ENCODE data around the gene SUMO3.

The SUMO3 gene

DNA sequence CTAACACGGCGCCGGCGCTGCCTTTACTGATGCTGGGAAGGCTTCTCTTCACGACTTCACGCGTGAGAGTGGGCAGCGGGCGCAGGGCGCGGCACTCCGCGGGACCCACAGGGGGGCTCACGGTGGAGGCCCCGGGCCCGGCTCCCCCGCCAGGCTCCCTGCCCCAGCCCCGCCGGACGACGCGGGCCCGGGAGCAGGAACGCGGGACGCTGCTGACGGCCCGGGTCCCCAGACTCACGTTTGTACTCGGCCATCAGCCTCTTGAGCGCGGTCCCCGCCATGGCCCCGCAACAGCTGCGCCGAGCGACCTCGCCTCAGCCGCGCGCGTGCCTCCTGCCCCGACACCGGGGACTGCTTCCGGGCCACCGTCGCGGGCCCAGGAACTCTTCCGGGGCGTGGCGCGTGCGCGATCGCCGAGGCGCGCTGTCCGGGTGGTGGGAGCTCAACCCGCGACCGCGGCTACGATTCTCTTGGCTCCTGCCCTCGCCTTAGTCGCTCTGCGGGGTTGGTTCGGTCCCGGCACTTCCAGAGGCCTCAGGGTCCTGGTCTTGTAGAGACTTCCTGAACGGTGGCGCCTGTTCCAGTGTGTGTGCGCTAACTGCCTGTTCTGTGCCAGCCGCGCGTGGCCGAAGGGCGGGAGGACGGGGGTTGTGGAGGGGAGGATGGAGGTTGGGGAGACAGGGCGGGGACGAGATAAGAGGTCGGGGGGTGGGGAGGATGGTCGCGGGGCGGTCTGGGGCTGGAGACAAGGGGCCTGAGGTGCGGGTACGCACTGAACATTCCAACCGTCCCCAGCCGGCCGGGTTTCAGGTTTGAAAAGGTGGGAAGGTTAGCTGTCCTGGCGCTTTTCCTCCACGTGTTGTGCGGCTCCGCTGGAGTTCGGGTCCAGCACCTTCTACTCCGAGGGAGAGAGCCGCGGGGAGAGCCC is 16.1 kb downstream of the SUMO3 start, which contains the start of gene UBE2G2:
TSS of gene UBE2G2 (minus strand) at position 353 of the 928 bp plus-strand sequence. CDS start at position 281, 72 bp downstream.
- peak; percentile 74 to 82 (median 78) for DNase-seq

- no peak for DNase-seq
These were observed 16.8 kb downstream of the SUMO3 start for GRCh38 chr21:44800971-44801467.

- no peak for DNase-seq
These were observed 17.8 kb downstream of the SUMO3 start for GRCh38 chr21:44800103-44800502.

DNA sequence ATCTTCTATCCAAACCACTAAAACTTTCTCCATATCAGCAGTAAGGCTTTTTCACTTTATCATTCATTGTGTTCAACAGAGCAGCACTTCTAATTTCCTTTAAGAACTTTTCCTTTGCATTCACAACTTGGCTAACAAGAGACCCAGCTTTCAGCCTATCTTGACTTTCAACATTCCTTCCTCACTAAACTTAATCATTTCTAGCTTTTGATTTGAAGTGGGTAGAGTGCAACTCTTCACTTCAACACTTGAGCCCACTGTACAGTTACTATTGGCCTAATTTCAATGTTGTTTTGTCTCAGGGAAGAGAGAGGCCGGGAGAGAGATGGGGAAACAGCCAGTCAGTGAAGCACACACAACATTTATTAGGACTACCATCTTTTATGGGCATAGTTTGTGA is 18.2 kb downstream of the SUMO3 start:
- no peak for DNase-seq

DNA sequence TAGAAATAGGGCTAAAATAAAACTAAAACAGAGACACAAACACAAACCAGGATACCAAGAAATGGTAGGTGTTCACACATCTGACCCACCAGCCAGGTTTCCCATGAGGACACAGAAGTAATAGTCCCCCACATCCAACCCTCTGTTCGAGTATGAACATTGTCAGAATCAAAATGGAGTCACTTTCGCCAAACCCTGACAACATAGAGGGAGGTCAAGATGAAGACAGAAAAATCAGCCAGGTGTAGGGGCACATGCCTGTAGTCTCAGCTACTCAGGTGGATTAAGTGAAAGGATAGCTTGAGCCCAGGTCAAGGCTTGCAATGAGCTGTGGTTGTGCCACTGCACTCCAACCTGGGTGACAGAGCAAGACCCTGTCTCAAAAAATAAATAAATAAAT is 20.1 kb downstream of the SUMO3 start:
- no peak for DNase-seq

DNA sequence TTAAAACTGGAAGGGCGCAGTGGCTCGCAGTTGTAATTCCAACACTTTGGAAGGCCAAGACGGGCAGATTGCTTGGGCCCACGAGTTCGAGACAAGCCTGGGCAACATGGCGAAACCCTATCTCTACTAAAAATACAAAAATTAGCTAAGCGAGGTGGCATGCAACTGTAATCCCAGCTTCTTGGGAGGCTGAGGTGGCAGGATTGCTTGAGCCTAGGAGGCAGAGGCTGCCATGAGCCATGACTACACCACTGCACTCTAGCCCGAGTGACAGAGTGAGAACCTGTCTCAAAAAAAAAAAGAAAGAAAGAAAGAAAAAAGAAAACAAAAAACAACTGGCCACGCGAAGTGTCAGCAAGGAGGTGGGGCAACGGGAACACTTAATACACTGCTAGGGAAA is 22.5 kb downstream of the SUMO3 start:
- no peak for DNase-seq

- DNase-seq: no peak
These were observed 24.1 kb downstream of the SUMO3 start for GRCh38 chr21:44793592-44794374.

GRCh38 chr21:44792702-44793591 is 24.9 kb downstream of the SUMO3 start:
- DNase-seq: peak in 2 of 4 experiments; percentile 16 to 40

- no peak for DNase-seq
These were observed 25.9 kb downstream of the SUMO3 start for GRCh38 chr21:44791993-44792392.

DNA sequence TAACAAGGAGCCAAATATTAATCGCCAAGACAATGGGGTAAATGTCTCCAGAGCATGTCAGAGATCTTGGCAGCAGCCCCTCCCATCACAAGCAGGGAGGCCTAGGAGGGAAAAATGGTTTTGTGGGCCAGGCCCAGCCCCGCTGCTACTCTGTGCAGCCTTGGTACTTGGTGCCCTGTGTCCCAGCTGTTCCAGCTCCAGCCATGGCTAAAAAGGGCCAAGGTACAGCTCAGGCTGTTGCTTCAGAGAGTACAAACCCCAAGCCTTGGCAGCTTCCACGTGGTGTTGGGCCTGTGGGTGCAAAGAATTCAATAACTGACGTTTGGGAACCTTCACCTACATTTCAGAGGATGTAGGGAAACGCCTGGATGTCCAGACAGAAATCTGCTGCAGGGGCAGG is 26.6 kb downstream of the SUMO3 start:
- DNase-seq: no peak

GRCh38 chr21:44790368-44790767 is 27.5 kb downstream of the SUMO3 start:
- DNase-seq: no peak

DNA sequence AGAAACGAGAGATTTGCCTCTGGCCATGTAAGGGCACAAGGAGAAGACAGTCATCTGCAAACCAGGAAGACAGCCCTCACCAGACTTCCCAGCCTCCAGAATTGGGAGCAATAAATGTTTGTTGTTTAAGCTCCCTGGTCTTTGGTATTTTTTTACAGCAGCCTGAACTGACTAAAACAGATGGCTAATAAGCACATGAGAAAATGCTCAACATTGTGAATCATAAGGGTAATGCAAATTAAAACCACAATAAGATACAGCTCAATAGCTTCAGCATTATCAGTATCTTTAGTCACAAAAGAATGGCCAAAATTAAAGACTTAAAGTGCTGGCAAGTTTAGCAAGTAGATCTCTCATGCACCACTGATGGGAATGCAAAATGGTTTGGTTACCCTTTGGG is 28.0 kb downstream of the SUMO3 start:
- no peak for DNase-seq

GRCh38 chr21:44785620-44786335 is 32.1 kb downstream of the SUMO3 start:
- DNase-seq: no peak

DNA sequence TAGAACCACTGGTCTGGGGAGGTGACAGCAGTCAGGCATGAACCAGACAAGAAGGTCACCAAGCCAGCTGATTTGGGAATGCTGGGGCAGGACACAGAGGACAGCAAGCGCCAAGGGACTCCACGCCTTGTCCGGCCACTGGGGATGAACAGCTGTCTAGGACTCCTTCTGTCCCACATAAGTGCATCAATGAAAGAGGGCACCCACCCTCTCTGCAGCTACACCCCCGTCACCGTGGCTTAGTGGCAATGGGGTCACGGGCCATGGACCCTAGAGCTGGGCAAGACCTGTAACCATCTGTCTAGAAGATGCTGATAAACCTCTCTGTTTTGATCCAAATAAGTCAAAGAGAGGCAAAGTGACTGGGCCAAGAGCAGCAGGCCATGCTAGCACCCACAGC is 33.1 kb downstream of the SUMO3 start:
- no peak for DNase-seq

- no peak for DNase-seq
These were observed 34.7 kb downstream of the SUMO3 start for GRCh38 chr21:44783020-44783696.

DNA sequence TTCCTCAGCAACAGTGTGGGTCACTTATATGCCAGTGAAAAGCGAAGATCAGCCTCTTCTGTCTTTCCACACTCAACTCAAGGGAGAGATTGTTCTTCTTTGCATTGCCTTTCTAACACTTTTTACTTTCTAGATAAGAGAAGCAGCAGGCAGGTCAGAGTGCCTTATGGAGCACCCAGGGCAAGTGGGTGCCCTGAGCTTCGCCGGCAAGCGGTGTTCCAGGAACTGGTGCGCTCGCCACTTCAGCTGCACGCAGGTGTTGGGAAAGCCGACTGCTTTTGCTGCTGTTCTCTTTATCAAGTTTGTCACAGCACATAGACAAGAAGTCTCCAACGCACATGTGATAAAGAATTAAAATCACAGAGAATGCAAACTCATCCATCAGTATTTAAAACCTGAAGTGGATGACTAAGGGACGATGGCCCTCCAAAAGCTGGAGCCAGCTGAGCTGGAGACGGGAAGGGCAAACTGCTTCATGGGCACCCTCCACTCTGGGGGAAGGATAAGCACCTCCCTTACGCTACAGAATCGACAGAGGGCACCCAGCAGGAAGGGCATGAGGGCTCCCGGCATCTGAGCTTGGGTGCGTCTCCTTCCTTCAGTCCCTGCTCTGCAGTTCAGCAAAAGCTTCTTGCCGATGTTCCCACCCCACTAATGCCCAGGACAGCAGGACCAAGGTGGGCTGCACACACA is 36.9 kb downstream of the SUMO3 start:
- DNase-seq: no peak

- no peak for DNase-seq
These were observed 37.7 kb downstream of the SUMO3 start for GRCh38 chr21:44780137-44780502.

DNA sequence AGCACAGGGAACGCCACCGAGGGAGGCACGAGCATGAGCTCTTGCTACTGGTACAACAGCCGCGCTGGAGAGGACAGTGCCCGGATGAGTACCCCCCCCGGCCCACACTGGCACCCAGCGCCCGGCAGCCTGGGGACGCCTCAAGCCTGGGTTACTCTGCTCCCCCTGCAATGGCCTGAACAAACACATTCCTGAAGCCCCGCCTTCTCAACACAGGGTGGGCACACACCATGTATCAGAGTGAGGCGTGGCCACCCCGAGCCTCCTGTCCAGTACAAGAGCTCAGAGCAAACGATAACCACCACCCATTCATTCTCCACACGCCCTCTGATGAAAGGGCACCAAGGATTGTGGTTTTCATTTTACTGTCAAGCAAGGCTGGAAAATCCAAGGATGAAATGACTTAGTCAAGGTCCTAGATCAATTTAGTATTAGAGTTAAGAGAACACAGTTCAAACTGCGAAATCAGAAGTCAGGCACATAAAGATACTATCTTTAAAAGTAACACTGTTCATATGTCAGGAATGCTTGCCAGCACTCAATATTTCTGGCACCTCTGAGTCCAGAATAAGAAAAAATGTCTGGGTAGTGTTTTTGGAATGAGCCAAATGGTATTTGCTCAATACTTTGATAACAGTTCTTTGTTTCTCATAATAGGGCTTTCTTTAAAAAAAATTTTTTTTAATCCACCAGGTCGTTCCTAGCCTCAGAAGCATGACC is 38.3 kb downstream of the SUMO3 start:
- DNase-seq: no peak

DNA sequence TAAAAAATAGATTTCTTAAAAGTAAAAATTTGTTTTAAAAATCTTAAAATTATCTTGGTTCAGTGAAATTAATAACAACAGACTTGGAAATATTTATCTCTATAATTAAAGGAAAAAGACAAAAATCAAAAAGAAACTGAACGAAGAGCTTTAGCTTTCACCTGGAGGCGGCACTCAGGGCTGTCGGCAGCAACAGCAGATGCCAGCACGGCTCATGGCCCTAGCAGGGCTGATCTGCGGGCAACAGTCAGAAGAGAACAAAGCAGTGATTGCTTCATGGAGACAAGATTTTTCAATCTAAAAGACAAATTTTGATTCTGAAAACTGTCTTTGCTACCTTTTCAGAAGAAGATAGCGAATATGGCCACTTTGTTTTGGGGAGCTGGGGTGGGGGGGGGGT is 38.9 kb downstream of the SUMO3 start:
- DNase-seq: no peak

- DNase-seq: no peak
These were observed 39.4 kb downstream of the SUMO3 start for GRCh38 chr21:44778499-44778911.

Data from activated naive CD4-positive, alpha-beta T cell (primary cell).